Esophagus mucosa (tissue), 1 donor: ENCODE results near the gene GPR78. TPM values are rescaled to one million over a fixed set of nuclear protein-coding genes. Genes with fewer than 3 reads are reported as not detected.

ENCODE experiments used
- ATAC-seq: fragments of 200-7000 bp; cut with Tn5 transposase; one replicate; pipeline ENCODE4 v1.9.1; 2020
- total RNA-seq: library from RNA; stranded (reverse); gene quantifications from one replicate; pipeline ENCODE4 v1.2.4, GENCODE V29; 2023
- donor health status: DM: yes; HTN: yes; CAD: no.

Gene GPR78
- total RNA-seq, 1 donor from 2014 or later = 6.4 TPM

DNA sequence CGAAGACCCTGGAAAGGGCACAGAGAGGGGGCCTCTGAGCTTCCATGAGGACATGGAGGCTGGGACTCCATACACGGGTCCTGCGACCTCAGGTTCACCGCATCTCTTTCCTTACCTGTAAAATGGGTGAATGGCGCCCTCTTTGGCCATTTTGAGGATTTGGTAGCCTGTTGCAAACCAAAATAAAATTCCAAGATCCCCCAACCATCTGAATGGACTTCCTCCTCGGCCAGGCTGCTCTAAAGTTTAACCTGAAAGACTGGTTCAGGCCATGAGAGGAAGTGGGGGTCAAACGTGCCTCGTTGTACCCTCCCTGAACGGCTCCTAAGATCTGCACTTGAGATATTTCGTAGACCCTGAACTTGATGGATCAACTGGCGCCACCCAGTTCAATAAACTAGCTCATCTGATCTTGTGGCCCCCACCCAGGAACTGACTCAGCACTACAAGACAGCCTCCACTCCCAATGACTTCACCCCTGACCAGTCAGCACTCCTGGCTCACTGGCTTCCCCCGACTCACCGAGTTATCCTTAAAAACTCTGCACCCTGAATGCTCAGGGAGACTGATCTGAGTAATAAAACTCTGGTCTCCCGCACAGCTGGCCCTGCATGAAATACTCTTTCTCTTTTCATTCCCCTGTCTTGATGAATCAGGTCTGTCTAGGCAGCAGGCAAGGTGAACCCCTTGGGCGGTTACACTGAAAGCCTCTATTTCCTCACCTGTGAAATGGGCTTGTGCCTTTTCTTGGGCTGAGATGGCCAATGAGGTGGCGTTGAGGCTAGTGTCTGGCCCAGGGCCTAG is 32.9 kb upstream of the GPR78 start:
- ATAC-seq = peak; percentile 61

DNA sequence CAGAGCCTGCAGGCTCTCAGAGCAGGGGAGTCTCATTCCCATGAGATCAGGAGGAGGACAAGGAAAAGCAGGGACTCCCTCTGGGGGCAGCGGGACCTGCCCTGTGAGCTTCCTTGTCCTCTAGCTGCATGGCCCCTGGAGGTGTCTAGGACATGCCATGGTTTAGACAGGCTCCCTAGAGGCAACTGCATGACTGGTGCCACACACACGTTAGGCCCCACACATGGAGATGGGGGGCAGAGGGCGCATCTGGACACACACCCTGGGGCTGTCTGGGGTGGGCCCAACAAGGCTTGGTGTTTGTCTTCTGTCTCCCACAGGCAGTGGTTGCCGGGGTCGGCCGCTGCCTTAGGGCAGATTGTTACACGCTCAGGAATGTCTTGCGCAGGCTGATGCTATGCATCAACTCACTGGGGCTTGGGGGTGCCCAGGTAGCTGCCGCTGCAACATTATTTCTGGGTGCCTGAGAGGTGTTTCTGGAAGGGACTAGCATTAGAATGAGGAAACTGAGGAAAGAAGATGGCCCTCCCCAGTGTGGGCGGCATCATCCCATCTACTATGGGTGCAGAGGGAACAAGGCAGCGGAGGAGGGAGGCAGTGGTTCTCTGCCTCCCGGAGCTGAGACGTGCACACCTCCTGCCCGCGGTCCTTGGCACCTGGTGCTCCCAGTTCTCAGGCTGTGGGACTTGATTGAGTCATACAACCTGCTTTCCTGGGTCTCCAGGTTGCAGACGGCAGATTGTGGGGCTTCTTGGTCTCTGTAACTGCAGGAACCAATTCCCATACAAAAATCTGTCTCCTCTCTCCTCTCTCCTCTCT is 32.1 kb upstream of the GPR78 start:
- peak; percentile 54 for ATAC-seq

DNA sequence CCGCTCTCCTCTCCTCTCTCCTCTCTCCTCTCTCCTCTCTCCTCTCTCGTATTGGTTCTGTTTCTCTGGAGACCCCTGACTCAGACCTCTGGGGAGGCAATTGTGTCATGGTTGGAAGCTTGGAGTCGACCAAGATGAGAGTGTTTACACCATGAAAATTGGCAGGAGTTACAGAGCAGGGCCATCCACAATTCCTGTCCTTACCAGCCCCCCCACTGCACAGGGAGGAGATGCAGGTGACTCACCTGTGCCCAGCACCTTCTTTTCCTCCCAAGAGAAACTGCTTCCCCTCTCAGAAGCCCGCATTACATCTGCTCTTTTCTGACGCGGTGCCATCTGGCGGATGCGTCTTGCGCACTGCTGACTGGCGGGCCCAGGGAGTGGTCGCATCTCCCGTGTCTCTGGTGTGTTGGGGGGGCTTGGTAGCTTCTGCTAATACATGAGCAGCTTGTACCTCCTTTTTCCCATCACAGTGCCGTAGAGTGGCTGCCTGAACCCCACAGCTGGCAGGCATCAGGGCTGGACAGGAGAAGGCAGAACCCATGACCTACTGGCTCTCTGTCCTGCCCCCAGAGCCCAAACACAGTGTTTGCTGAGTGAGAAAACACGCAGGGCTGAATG is 31.4 kb upstream of the GPR78 start:
- ATAC-seq = peak; percentile 7

DNA sequence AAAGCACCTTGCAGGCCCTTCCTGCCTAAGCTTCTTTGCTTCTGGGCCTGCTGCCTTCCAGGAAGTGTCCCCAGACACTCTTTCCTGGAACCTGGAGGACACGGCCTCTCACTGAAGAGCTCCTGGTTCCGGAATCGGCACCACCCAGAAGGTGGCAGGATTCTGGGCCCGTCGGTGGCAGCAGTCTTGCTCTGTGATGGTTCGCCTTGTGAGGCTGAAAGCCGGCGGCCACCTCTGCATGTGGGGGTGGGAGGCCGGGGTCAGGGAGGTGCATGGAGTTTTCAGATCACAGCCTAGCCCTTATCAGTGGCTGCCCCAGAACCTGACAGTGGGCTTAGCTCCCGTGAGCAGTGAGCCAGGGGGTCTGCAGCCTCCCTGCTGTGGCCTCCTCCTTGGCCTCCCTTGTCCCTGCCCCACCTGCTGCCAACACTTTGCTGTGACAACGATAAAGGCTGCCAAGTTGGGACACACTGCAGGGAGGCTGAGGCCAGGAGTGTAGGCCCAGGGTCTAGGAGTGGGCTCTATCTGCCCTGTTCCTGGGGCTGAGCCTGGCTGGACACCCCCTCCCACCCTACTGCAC is 30.8 kb upstream of the GPR78 start:
- no peak for ATAC-seq

DNA sequence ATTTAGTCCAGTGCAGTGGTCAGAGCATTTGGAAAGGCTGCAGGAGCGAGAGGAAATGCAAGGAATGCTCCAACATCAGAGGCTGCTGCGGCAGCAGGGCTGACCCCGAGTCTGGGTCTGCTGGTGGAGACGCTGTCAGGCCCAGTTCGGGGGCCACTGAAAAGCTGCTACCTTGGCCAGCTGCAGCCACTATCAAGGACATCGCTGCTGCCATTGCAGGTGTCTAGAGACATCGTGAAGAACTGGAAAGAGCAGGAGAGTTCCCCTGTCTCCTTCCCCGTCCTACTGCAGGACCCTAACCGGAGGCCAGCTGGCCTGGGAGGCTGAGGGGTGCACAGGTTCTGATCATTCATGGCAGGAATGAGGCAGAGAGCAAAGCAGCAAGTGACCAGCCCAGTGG is 29.5 kb upstream of the GPR78 start:
- ATAC-seq = no peak

DNA sequence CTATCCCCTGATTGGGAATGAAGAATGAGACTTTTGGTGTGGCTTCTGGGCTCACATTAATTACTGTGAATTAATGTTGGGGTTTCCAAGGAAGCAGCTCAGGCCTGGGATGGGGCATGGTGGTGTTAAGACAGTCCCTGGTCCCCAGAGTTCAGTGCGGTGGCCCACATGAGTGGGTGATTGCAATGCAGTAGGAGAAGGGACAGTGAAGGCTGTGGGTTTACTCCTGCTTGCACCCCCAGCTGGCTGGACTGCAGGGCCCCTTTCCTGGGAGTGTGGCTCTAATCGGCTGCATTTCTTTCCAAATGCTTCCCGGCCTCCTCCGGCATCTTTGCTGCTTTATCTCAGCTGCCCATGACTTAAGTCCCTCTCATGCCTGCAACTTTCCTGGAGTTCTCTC is 28.2 kb upstream of the GPR78 start:
- ATAC-seq = no peak

DNA sequence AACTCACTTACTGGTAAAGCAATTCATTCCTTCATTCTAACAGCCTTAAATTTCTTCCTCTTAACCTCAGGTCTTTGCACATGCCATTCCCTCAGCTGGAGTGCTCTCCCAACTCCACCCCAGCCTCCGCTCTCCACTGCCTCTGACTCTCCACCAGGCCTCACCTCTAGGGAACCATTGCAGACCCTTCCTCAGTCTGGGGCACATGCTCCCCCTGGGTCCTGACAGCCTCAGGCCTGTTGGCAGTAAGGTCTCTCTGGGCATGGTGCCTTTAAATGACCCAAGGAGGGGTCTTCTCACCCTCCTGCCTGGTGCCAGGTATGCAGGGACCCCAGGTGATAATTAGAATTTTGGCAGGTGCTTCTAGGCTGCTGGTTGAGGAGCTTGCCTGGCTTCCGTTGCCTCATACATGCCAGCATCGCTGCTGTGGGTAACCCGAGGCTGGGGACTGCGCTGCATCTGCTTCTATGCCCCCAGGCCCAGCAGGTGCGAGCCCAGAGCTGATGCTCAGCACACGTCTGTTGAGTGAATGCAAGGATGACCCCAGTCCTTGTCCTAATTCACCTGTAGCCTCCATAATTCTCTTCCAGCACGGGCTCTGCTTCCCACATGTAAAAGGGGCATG is 27.5 kb upstream of the GPR78 start:
- ATAC-seq = no peak

DNA sequence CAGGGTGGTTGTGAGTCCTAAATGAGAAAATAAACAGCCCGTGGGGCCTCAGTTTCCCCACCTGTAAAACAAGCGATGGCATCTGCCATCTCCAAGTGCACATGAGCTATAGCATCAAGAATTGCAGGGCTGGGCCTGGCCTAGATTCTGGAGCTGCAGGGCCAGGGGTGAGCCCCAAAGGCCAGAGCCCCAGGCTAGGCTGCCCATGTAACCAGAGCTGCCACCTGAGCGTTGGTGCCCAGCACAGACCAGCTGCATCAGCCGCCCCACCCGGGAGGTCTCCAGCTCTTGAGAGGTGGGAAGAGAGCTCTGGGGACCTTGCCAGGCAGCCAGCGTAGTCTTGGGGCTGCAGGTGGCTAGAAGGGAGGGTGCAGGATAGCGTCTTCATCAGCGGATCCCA is 27.0 kb upstream of the GPR78 start:
- ATAC-seq = no peak

DNA sequence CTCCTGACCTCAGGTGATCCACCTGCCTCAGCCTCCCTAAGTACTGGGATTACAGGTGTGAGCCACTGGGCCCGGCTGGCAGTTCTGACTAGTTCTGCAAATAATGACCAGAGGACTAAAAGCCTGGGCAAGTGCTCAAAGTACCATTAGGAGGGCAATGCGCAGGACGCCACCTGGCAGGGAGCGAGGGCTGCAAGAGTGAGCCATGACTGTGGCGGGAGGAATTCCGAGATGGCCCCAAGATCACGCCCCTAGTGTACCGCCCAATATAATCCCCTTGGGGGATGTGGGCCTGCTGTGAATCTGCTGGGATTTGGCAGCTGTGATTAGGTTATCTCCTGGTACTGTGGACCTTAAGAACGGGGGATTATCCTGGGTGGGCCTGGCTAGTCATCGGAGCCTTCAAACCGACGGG is 26.2 kb upstream of the GPR78 start:
- ATAC-seq = no peak

DNA sequence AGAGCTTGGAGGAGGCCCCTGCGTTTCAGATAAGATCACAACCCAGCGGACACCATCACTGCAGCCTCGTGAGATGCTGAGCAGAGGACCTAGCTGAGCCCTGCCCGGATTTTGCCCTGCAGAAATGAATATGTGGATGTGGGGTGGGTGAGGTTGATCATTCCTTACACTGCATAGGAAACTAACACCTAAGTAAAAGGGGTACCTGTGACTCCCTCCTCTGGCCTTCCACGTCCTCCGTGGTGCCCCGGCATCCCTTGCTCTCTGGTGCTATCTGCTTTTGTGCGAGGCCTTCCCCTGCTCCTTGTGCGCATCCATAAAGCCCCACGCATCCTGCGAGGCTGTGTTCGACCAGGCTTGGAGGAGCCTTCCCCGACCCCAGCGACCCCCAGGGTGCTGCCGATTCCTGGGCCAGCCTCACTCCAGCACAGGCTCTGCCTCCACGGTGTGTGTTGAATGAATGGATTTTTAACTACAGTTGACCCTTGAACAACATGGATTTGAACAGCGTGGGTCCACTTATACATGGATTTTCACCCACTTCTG is 25.6 kb upstream of the GPR78 start:
- no peak for ATAC-seq

DNA sequence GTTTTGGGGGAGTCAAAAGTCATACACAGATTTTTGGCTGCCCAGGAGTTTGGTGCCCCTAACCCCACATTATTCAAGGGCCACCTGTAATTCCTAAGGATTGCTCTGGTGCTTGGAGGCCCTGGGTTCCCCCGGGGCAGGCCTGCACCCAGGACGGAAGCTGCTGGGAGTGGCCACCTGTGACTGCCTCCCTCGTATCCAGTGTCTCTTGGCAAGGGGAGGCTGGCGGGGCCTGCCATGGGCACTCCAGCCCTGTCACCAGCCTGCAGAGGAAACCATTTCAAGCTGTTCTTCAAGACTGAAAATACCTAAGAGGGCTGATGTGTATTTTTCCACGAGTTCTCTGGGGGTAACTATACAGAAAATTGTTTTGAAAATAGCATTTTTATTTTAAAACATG is 24.5 kb upstream of the GPR78 start:
- ATAC-seq = no peak

DNA sequence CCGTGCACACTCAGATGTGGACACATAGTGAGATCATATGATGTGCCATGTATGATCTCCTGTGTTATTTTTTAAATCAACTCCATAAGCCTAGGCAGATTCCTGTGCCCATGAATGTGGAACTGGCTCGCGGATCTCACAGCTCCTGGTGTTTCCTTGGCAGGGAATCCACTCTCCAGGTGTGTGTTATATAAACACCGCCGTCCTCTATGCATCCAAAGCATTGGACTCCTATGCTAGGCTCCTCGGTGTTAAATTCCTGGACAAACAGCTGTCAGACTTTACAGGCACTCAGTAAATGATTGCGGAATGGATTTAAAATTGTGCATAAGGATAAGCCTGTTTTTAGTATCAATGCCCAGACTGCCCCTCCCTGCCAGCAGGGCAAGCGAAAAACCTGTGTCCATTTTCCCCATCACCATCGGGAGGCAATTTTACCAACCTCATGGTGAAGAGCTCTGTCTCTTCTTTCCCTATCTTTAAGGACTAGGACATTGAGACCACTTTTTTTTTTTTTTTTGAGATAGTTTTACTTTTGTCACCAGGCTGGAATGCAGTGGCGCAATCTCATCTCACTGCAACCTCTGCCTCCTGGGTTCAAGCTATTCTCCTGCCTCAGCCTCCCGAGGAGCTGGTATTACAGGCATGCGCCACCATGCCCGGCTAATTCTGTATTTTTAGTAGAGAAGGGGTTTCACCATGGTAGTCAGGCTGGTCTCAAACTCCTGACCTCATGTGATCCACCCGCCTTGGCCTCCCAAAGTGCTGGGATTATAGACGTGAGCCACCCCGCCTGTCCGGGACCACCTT is 23.6 kb upstream of the GPR78 start:
- no peak for ATAC-seq

DNA sequence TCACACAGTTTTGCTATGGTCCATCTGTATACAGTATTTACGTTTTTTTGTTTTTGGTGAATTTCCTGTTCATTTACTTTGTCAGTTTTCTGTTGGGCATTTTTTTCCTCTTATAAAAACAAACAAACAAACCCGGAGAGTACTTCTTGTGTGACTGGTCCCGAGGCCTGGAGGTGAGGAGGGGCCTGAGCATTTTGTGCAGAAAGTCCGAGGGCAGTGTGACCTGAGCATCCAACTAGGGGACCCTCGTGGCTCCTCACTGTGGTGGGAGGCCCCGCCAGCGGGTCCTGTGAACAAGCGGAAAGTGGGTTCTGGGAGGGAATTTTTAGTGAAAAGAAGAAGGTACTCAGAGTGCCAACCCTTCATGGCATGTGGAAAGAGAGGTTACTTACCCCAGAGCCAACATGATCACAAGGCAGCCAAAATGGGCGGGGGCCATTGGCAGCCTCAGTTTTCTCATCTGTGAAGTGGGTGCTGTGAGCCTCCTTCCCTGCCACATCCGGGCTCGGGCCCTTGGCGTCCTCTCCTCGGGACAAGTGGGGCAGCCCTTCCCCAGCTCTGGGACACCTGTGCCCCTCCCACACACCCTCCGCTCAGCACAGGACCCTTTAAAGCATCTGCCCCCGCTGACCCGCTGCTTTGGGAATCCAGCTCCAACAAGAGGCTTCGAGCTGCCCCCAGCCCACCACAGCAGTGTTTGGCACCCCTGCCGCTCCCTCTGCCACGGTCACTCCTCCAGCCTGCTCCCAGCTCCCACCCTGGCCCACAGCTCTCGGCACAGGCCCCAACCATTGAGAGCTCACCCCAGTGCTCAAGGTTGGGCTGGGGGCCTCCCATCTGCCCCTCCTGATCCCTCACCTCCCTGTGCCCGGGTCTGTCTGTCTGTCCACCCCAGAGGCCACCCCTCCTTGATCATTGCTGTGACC is 22.8 kb upstream of the GPR78 start:
- ATAC-seq = no peak

DNA sequence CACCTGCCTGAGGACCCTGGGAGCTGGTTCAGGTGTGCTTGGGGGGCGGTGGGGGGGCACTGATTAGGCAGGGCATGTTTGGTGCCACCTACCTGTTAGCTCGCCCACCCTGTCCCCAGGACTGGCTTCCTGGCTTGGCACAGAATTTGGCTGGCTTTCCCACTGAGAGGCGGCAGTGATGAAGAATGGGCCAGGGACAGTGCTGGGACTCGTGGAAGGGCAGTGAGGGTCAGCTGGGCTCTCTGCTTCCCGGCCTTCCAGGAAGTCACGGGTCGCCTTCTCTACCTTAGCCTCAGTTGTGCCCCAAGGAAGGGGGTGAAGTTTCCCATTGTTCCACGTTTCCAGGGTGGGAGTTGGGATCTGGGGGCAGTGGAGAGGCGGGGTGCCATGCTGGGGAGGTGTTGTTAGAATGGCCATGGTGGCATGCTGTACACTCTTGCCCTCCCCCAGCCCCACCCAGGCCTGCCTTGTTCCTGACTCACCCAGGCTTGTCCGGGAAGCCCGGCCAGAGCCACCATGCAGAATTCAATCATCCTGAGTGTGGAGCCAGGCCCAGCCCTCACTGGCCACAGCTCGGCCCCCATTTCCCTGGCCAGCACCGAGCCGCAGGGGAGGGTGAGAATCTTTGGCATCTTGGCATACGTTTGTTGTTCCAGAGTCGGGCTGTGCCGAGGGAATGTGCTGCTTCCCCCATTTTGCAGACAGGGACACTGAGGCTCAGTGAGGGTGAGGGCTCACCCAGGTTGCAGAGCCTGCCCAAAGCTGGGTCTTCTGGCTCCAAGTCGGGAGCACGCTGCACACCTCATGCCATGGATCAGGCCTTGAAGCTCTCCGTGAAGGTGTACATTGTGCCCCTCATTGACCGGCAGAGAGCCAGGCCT is 21.9 kb upstream of the GPR78 start:
- peak; percentile 74 for ATAC-seq

DNA sequence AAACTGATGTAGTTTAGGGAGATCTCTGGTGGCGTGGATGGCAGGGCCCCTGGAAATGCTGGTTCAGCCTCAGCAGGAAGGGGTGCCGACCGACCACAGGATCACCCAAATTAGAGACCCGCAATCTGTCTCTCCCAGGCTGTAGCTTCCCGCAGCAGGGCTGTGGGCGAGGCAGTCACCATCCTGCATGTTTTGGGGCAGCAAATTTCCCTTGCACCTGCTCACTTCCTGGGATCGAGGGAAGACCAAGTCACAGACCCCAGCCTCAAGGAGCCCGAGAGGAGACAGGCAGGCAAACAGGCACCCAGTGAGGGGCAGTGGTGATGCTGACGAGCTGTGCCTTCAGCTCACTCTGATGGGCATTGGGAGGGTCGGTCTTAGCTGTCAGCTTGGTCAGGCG is 21.2 kb upstream of the GPR78 start:
- ATAC-seq = no peak

DNA sequence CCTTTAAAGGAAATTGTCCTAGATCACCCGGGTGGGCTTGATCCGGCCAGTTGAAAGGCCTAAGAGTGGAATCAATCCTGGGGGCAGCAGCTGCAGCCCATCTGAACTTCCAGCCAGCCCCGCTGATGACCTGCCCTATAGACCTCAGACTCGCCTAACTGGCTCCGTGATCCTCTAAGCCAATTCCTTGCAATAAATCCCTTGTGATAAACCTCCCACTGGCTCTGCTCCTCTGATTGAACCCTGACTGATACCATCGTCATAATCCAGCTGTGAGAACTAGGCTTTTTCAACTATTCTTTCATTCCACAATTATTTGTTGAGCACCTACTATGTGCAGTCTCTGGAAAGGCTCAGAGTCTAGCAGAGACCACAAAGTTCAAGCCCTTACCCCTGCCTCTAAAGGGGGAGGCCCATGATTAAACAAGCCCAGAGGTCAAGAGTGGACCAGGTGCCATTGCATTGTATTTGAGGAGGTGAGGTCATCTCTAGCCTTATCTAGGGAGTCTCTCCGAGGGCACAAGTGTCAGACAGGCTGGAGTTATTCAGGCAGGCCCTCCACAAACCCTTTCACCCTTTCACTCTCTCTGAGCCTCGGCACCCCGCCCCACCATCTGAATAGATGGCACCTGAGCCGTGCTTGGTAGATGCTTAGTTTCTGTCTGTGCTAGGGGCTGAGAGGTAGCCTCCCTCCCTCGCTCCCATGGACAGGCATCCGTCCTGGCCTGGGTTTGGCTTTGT is 20.5 kb upstream of the GPR78 start:
- peak; percentile 72 for ATAC-seq

DNA sequence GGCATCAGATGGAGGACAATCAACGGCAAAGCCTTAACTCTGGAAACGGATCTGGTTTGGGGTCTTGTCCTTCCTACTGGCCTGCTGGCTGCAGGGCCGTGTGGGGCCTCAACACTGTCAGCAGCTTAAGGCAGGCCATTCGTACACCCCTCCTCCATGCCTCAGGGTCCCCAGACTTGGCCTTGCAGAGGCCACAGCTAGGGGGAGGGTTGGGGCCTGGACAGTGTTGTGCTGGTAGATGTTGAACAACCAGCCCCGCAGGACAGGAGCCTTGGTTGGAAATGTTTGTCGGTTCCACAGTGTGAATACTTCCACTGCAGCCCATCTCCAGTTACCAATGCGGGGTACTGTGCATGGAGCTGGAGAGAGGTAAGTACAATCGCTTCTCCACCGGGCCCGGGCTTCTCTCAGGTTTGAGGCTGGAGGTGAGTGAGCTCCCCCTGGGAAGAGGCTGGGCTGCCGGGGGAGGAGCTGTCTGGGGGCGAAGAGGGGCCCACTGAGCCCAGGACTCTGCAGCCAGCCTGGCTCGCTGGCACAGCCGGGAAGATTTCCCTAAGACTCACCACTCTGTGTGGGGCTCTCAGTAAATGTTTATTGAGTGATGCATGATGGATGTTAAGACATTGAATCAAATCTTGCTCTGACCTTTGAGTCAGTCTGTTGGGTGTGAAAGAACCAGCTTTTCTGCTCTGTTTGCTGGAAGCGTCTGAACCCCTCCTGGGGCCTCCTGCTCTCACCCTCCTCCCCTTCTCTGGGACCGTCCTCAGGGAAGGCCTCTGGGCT is 19.7 kb upstream of the GPR78 start:
- ATAC-seq = peak; percentile 74

DNA sequence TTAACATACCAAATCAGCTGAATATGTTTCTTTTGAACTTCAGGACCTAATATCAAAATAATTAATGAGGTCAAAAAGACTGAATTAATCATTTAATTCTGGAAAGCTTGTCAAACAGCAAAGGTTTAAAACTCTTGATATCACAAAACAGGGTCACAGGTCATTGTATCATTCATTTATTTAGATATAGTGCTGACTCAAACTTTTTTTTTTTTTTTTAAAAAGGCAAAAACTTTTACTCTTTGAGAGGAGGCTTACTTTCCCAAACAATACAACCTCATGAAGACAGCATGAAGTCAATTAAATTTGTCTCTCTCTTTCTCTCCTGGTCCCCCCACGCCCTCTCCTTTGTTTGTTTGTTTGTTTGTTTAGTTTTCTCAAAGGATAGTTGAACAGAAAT is 15.6 kb upstream of the GPR78 start:
- no peak for ATAC-seq
